ENCODE measurements around the gene PPP1R3A.

Gene PPP1R3A

GRCh38 chr7:113880559-113880958 is 38.2 kb downstream of the PPP1R3A start:
- no peak for DNase-seq

GRCh38 chr7:113878394-113878992 is 40.3 kb downstream of the PPP1R3A start:
- DNase-seq, result no peak

- DNase-seq, result no peak
These were observed 43.6 kb downstream of the PPP1R3A start for GRCh38 chr7:113875224-113875623.

GRCh38 chr7:113873554-113874151 is 45.2 kb downstream of the PPP1R3A start:
- no peak for DNase-seq

- no peak for DNase-seq
These were observed 45.8 kb downstream of the PPP1R3A start for GRCh38 chr7:113872981-113873380.

- no peak for DNase-seq
These were observed 51.5 kb downstream of the PPP1R3A start for GRCh38 chr7:113867325-113867724.

GRCh38 chr7:113856010-113856409 is 62.8 kb downstream of the PPP1R3A start:
- DNase-seq, result no peak

GRCh38 chr7:113840954-113841353 is 77.9 kb downstream of the PPP1R3A start:
- DNase-seq, result no peak

- DNase-seq, result no peak
These were observed 83.4 kb downstream of the PPP1R3A start for GRCh38 chr7:113835367-113835766.

GRCh38 chr7:113832196-113832745 is 86.5 kb downstream of the PPP1R3A start:
- no peak for DNase-seq

GRCh38 chr7:113831556-113831955 is 87.3 kb downstream of the PPP1R3A start:
- DNase-seq, result no peak

GRCh38 chr7:113828581-113828980 is 90.2 kb downstream of the PPP1R3A start:
- no peak for DNase-seq
